OCI-LY3 (cell line): ENCODE data around the gene CDCP1.

Source experiments
- H2AFZ ChIP-seq: fragments of 200-600, 300-600 bp; shearing (Covaris generic); 2 replicates; pipeline ENCODE4 v1.6.0; 2014; ENCODE audit warnings: antibody characterized with exemption, low read depth, low read length
- H3K27ac ChIP-seq: fragments of 200-600, 300-600 bp; sonication (generic); 2 replicates; pipeline ENCODE4 v1.5.1; 2014; ENCODE audit warnings: mild to moderate bottlenecking, low read length, moderate library complexity, mixed read lengths
- H3K27me3 ChIP-seq: fragments of 200-600, 300-600 bp; sonication (generic); 2 replicates; pipeline ENCODE4 v1.6.1; 2014; ENCODE audit warnings: low read depth, low read length, mixed read lengths
- H3K36me3 ChIP-seq: fragments of 200-600, 300-600 bp; sonication (generic); replicated peaks from 2 replicates; pipeline ENCODE3; 2014; ENCODE audit warnings: low read depth, low read length, mixed read lengths
- H3K4me1 ChIP-seq: fragments of 300-600, 200-600 bp; sonication (generic); 2 replicates; pipeline ENCODE4 v1.6.1; 2014; ENCODE audit warnings: low read length, mixed read lengths
- H3K4me2 ChIP-seq: fragments of 200-600, 300-600 bp; sonication (generic); 2 replicates; pipeline ENCODE4 v1.6.1; 2014; ENCODE audit warnings: low read length, mixed read lengths
- H3K4me3 ChIP-seq: fragments of 300-600, 200-600 bp; sonication (generic); 2 replicates; pipeline ENCODE4 v1.5.1; 2014; ENCODE audit warnings: antibody characterized with exemption, mild to moderate bottlenecking, low read length, moderate library complexity
- H3K79me2 ChIP-seq: fragments of 300-600, 200-600 bp; shearing (Covaris generic); 2 replicates; pipeline ENCODE4 v1.6.1; 2014; ENCODE audit warnings: mild to moderate bottlenecking, low read length, mixed read lengths
- H3K9ac ChIP-seq: fragments of 300-600, 200-600 bp; shearing (Covaris generic); 2 replicates; pipeline ENCODE4 v1.6.0; 2014; ENCODE audit warnings: mild to moderate bottlenecking, low read length, moderate library complexity
- H3K9me3 ChIP-seq: fragments of 200-600, 300-600 bp; shearing (Covaris generic); 2 replicates; pipeline ENCODE4 v1.6.1; 2014; ENCODE audit warnings: low read length, mixed read lengths; ENCODE audit not compliant: insufficient read depth
- H4K20me1 ChIP-seq: fragments of 200-600, 300-600 bp; sonication (generic); 2 replicates; pipeline ENCODE4 v1.6.1; 2016; ENCODE audit warnings: low read length, mixed read lengths; ENCODE audit not compliant: insufficient read depth
- EZH2phosphoT487 ChIP-seq: fragments of 200-600 bp; shearing (Covaris generic); IDR thresholded peaks from 2 replicates; pipeline ENCODE4 v1.6.1; 2018; ENCODE audit warnings: antibody characterized with exemption, mixed run types, low read depth
- TF ChIP-seq, protein P1 (sequence below): fragments of 200-600, 300-600 bp; sonication (generic); IDR thresholded peaks from 2 replicates; pipeline ENCODE4 v1.5.1; 2014; ENCODE audit warnings: antibody characterized with exemption, low read length, low read depth

Gene CDCP1

DNA sequence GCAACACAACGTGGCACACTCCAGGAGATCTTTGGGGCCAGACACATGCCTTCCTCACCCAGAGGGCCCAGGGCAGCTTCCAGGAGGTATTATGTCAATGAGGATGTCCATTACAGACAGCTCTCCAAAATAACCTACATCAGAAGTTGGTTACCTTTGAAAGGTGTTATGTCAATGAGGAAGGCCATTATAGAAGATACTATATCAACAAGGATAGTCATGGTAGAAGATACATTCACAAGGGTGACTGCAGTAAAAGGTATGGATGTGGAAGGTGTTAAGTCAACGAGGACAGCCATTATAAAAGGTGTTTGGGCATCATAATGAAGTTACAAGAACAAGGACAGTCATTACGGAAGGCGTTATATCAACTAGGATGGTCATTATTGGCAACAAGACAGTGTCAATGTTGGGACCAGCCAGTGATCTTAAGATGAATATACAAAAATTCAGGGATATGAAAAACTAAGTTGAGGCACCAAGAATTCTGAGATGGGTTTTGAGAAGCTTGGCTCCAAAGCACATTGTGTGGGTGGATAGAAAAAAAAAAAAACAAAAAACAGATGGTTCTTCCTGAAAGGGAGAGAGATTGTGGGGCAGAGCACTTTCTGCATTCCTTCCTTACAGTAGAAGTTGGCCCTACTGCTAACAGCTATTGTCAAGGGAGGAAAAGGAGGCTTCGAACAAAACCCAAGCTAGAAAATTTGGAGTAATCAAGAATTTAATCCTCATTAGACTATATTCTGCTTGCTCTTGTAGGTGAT, 11.2 kb downstream of the CDCP1 start:
- Histone ChIP-seq H3K4me3 (no peak overlapping the region), H3K9ac (no peak overlapping the region), H3K79me2 (no peaks in the 10 kb centered on the region), H3K9me3 (no peaks in the 10 kb centered on the region), H4K20me1 (no peaks in the 10 kb centered on the region), H3K4me2 (no peak overlapping the region), H3K27ac (no peak overlapping the region), H3K27me3 (peaks cover 19% of the 10 kb centered on the region; the same call in 1 of the 2 replicates), H3K36me3 (no peaks in the 10 kb centered on the region), H3K4me1 (no peaks in the 10 kb centered on the region), H2AFZ (no peak overlapping the region)
- no peak for TF ChIP-seq EZH2phosphoT487
- TF ChIP-seq, protein P1, sequence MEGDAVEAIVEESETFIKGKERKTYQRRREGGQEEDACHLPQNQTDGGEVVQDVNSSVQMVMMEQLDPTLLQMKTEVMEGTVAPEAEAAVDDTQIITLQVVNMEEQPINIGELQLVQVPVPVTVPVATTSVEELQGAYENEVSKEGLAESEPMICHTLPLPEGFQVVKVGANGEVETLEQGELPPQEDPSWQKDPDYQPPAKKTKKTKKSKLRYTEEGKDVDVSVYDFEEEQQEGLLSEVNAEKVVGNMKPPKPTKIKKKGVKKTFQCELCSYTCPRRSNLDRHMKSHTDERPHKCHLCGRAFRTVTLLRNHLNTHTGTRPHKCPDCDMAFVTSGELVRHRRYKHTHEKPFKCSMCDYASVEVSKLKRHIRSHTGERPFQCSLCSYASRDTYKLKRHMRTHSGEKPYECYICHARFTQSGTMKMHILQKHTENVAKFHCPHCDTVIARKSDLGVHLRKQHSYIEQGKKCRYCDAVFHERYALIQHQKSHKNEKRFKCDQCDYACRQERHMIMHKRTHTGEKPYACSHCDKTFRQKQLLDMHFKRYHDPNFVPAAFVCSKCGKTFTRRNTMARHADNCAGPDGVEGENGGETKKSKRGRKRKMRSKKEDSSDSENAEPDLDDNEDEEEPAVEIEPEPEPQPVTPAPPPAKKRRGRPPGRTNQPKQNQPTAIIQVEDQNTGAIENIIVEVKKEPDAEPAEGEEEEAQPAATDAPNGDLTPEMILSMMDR: no peak

DNA sequence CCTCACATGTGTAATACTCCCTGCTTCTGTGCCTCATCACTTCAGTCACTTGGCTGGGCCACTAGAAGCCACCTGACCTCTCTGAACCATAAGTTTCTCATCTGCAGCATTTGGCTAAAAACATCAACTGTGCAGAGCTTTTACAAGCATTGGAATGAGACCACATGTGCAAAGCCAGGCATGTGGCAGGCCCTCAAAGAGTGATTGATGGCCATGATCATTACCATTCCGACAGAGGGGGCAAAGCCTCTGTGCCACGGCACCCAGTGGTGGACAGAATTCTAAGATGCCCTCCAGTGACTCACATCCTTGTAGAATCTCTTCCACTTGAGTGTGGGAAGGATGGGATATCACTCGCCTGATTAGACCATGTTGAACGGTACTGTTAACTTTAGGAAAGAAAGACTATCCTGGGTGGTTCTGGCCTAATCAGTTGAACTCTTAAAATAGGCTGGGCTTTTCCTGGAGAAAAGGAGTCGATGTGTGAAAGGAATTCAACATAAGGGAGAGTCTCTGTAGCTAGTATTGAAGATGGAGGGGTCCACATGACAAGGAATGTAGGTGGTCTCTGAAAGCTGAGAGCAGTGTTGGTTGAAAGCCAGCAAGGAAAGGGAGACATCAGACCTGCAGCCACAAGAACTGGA, 13.5 kb downstream of the CDCP1 start:
- no peak overlapping the region for H3K9ac ChIP-seq
- H3K79me2 ChIP-seq: no peaks in the 10 kb centered on the region

DNA sequence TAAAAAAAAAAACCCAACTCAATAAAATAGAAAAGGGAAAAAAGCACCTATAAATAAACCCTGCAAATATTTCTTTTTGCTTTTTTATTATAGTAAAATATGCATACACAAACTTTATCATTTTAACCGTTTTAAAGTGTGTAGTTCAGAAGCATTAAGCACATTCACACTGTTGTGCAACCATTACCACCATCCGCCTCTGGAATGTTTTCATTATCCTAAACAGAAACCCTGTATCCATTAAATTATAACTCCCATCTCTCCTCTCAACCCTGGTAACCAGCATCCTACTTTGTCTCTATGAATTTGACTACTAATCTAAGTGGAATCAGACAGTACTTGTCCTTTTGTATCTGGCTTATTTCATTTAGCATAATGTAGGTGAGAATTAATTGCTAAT, 15.0 kb downstream of the CDCP1 start:
- Histone ChIP-seq H3K27ac (no peak overlapping the region), H3K4me1 (no peaks in the 10 kb centered on the region), H3K27me3 (peaks cover 27% of the 10 kb centered on the region), H3K9ac (no peak overlapping the region), H3K79me2 (no peaks in the 10 kb centered on the region), H3K4me3 (no peak overlapping the region), H3K9me3 (no peaks in the 10 kb centered on the region), H4K20me1 (no peaks in the 10 kb centered on the region), H2AFZ (no peak overlapping the region), H3K4me2 (no peak overlapping the region), H3K36me3 (no peaks in the 10 kb centered on the region)
- TF ChIP-seq, protein P1: no peak

More for the DNA sequence above, 13.5 kb downstream of the CDCP1 start:
- no peaks in the 10 kb centered on the region for H3K36me3 ChIP-seq
- H3K9me3 ChIP-seq: no peaks in the 10 kb centered on the region
- H3K4me3 ChIP-seq: no peak overlapping the region
- no peaks in the 10 kb centered on the region for H4K20me1 ChIP-seq
- H3K27ac ChIP-seq: no peak overlapping the region
- H3K4me1 ChIP-seq: no peaks in the 10 kb centered on the region
- TF ChIP-seq, protein P1: no peak
- TF ChIP-seq EZH2phosphoT487: no peak
- H2AFZ ChIP-seq: no peak overlapping the region
- no peak overlapping the region for H3K4me2 ChIP-seq
- H3K27me3 ChIP-seq: peaks cover 27% of the 10 kb centered on the region

DNA sequence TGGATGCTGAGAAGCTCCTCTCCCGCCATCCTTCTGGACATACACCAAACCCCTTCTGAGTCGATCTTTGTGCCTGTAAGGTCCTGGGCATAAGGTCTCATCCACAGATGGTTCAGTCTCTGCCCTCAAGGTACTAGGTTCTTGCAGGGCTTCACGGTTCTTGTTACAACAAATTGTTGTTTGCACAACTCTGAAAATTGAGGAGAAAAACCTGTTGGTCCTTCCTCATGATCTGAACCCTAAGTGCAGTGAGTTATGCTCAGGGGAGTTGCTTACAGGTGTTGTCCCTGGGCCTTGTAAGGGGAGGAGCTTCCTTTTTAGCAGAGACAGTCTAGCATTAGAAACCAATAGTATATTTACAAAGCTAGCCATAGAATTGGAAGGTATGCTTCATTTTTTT, 15.7 kb downstream of the CDCP1 start:
- H2AFZ ChIP-seq: no peak overlapping the region
- no peak overlapping the region for H3K27ac ChIP-seq
- no peaks in the 10 kb centered on the region for H3K79me2 ChIP-seq
- no peaks in the 10 kb centered on the region for H3K9me3 ChIP-seq
- no peaks in the 10 kb centered on the region for H3K36me3 ChIP-seq
- H3K4me1 ChIP-seq: no peaks in the 10 kb centered on the region
- no peak overlapping the region for H3K4me3 ChIP-seq
- TF ChIP-seq, protein P1: no peak
- TF ChIP-seq EZH2phosphoT487: no peak
- H3K9ac ChIP-seq: no peak overlapping the region
- H3K4me2 ChIP-seq: no peak overlapping the region
- H3K27me3 ChIP-seq: peaks cover 27% of the 10 kb centered on the region
- H4K20me1 ChIP-seq: no peaks in the 10 kb centered on the region
